Measurements from ENCODE around the gene CTXN3. TPM values are rescaled to one million over a fixed set of nuclear protein-coding genes. Genes with fewer than 3 reads are reported as not detected.

CTXN3 gene
- total and polyA plus RNA-seq, 10 of the 15 experiments (the other 5 are each of a cell fraction or from before 2014, with no cell fraction given), result not detected

GRCh38 chr5:127666043-127666716, 17.3 kb downstream of the CTXN3 start (continued):
- TF ChIP-seq E2F8 (IDR thresholded peaks at IDR 0.05; ENCODE audit: low read depth, partially characterized antibody), result no peak
- no peak for TF ChIP-seq E2F4 (IDR thresholded peaks at IDR 0.05; ENCODE audit: low read depth, low read length)
- TF ChIP-seq MEF2A (IDR thresholded peaks at IDR 0.05; ENCODE audit: insufficient read depth, low read depth, low read length), result no peak
- no peak for TF ChIP-seq PKNOX1 (IDR thresholded peaks at IDR 0.05)
- TF ChIP-seq ZNF592 (IDR thresholded peaks at IDR 0.05), result no peak
- TF ChIP-seq RAD21 (IDR thresholded peaks at IDR 0.05; ENCODE audit: insufficient read depth, low read depth, low read length), result no peak
- no peak for TF ChIP-seq BMI1 (IDR thresholded peaks at IDR 0.05; ENCODE audit: borderline replicate concordance)
- TF ChIP-seq ZNF384 (IDR thresholded peaks at IDR 0.05; ENCODE audit: borderline replicate concordance, low read depth, low read length), result no peak
- TF ChIP-seq NFXL1 (IDR thresholded peaks at IDR 0.05; ENCODE audit: borderline replicate concordance), result no peak
- no peak for TF ChIP-seq RFX5 (IDR thresholded peaks at IDR 0.05; ENCODE audit: low read depth, low read length)
- no peak for TF ChIP-seq NFIC (IDR thresholded peaks at IDR 0.05; ENCODE audit: low read depth, low read length)
- TF ChIP-seq MYB (IDR thresholded peaks at IDR 0.05; ENCODE audit: borderline replicate concordance, low read depth, low read length), result no peak
